Prostate gland (tissue), 2 donors: ENCODE results near the gene RGS19.

Source experiments
- CTCF ChIP-seq, 4 experiments: fragments of 200-600 bp in 2 of 4; fragments of 450-650 bp in 2 of 4; sonication (generic) in 2 of 4; IDR thresholded peaks; 1 replicate in 3 of 4; 2 replicates in 1 of 4; pipeline ENCODE4 v1.5.1; 2016 to 2019; ENCODE audit warnings: antibody characterized with exemption in 4 of 4, mild to moderate bottlenecking in 2 of 4, moderate library complexity in 2 of 4
- POLR2AphosphoS5 ChIP-seq: sonication (generic); formaldehyde crosslinking; IDR thresholded peaks from one replicate; pipeline ENCODE4 v1.6.1; 2017; ENCODE audit warnings: antibody characterized with exemption

DNA sequence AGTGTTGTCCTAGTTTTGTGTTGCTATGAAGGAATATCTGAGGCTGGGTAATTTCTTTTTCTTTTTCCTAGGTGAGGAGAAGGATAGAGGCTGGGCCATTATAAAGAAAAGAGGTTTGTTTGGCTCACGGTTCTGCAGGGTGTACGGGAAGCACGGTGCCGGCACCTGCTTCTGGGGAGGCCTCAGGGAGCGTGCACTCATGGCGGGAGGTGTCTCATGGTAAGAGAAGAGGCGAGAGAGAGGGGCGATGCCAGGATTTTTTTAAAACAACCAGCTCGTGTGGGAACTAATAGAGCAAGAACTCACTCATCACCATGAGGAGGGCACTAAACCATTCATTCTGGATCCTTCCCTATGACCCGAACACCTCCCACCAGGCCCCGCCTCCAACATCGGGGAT lies 42.3 kb upstream of the RGS19 start:
- TF ChIP-seq CTCF (IDR thresholded peaks at IDR 0.05) (no peak), POLR2AphosphoS5 (no peak)
